ENCODE measurements around the gene TFF2. TPM values are rescaled to one million over a fixed set of nuclear protein-coding genes. Genes with fewer than 3 reads are reported as not detected.

Gene TFF2
- total RNA-seq, 6 experiments from 2014 or later, result not detected

DNA sequence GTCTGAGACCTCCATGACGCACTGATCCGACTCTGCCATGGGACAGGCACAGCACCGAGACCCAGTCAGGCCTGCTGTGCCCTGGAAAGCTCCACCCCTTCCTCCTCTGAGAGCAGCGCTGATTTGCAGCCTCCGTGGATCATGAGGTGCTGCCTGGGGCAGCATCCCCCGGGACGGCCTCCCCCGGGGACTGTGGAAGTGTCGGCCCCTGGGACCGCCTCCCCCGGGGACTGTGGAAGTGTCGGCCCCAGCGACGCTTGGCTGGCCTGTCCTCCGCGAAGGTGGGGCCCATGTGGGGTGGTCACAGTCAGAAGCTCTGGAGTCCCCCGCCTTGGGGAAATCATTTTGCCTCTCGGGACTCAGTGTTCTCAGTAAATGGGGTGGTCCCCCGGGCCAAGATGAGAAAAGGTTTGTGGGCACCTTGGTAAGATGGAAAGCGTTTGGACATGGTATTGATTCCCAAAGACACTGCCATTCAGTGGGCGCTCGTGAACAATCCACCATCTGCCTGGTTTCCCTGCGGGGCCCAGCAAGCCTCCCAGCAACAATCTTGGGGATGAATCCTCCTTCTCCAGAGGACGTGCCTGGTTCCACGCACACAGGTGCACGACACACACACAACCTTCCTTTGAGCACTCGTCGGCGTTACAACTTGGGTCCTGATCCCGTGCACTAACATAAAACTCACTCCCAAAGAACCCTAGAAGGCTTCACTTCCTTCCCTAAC, 3.0 kb downstream of the TFF2 start:
- H3K9me3 Mint-ChIP-seq, result peaks cover 62% of the 10 kb centered on the region
- TF ChIP-seq, protein P1, sequence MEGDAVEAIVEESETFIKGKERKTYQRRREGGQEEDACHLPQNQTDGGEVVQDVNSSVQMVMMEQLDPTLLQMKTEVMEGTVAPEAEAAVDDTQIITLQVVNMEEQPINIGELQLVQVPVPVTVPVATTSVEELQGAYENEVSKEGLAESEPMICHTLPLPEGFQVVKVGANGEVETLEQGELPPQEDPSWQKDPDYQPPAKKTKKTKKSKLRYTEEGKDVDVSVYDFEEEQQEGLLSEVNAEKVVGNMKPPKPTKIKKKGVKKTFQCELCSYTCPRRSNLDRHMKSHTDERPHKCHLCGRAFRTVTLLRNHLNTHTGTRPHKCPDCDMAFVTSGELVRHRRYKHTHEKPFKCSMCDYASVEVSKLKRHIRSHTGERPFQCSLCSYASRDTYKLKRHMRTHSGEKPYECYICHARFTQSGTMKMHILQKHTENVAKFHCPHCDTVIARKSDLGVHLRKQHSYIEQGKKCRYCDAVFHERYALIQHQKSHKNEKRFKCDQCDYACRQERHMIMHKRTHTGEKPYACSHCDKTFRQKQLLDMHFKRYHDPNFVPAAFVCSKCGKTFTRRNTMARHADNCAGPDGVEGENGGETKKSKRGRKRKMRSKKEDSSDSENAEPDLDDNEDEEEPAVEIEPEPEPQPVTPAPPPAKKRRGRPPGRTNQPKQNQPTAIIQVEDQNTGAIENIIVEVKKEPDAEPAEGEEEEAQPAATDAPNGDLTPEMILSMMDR (IDR thresholded peaks at IDR 0.05), result no peak
- no peak for DNase-seq
- no peaks in the 10 kb centered on the region for H3K4me1 Mint-ChIP-seq (ENCODE audit: low read depth)
- H3K27me3 Mint-ChIP-seq (ENCODE audit: insufficient read depth), result no peaks in the 10 kb centered on the region
- peaks cover 19% of the 10 kb centered on the region for H3K36me3 Mint-ChIP-seq (ENCODE audit: low read depth)
- no peak overlapping the region for H3K4me3 Mint-ChIP-seq
- no peak overlapping the region for H3K27ac Mint-ChIP-seq

DNA sequence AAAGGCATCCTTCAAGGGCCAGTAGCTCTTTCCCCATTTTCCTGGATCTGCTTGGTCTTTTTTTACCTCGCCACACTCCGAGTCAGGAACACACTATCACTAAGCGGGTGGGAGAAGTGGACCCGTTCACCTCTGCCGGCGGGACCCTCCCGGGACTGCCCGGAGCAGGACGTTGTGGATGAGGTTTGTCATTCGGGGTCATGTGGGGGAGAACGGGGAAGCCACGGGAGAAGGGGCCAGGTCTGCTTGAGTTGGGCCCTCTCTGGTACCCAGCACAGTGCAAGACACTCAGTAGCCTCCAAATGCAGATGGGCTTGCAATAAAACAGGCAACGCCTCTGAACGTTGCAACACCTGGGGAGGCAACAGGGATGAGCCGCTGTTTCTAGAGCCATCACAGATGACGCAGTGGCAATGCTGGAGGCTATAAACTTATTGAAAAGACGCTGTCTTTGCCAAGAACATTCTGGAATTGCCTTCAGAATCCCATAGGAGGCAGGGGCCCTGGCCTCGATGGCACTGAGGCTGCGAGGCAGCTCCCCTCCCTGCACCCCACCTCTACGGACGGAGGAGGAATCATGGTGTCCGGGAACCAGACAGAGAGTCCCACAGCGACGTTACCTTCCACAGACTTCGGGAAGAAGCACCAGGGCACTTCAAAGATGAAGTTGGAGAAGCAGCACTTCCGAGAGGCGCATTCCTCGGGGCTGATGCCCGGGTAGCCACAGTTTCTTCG, 3.8 kb downstream of the TFF2 start:
- Mint-ChIP-seq H3K4me1 (ENCODE audit: low read depth) (no peaks in the 10 kb centered on the region), H3K4me3 (no peak overlapping the region), H3K9me3 (peaks cover 58% of the 10 kb centered on the region), H3K27ac (no peak overlapping the region), H3K27me3 (ENCODE audit: insufficient read depth) (no peaks in the 10 kb centered on the region), H3K36me3 (ENCODE audit: low read depth) (peaks cover 12% of the 10 kb centered on the region; the same call in 1 of the 2 replicates)
- TF ChIP-seq, protein P1 (IDR thresholded peaks at IDR 0.05), result no peak
- DNase-seq, result no peak

DNA sequence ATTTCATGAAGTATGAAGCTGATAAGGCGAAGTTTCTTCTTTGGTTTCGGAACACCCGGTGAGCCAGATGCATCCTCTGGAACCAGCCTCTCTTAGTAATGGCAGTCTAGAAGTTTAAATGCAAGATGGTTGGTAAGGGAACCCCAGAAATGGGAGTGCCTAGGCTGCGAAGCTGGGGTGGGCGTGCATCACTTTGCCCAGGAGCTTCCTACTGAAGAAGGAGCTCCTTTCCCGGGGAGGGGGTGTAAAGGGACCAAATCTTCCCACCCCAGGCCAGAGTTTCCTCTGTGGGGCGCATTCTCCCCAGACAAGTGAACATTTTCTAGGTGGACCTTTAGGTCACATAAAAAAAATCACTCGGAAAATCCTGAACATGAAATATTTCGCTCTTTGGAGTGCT, 4.4 kb downstream of the TFF2 start:
- no peak for DNase-seq
- Mint-ChIP-seq H3K4me3 (no peak overlapping the region), H3K27me3 (ENCODE audit: insufficient read depth) (no peaks in the 10 kb centered on the region), H3K36me3 (ENCODE audit: low read depth) (peaks cover 12% of the 10 kb centered on the region; the same call in 1 of the 2 replicates), H3K27ac (no peak overlapping the region), H3K9me3 (peaks cover 56% of the 10 kb centered on the region), H3K4me1 (ENCODE audit: low read depth) (no peaks in the 10 kb centered on the region)
- TF ChIP-seq, protein P1 (IDR thresholded peaks at IDR 0.05), result no peak

DNA sequence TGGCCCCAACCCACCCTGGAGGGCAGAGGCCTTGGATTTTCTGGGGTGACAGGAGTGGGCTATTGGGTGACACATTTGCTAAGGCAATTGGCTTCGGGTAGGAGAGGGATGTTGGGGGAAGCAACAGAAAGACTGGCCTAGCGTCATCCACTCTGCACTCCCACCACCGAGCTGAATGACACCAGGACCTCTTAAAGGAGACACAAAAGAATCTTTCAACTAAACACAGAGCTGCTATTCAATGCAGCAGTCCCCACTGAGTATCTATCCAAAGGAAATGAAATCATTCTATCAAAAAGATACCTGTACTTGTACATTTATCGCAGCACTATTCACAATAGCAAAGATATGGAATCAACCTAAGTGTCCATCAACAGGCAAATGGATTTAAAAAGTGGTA, 6.2 kb downstream of the TFF2 start:
- no peak overlapping the region for H3K27ac Mint-ChIP-seq
- H3K27me3 Mint-ChIP-seq (ENCODE audit: insufficient read depth), result no peaks in the 10 kb centered on the region
- no peak for DNase-seq
- peaks cover 57% of the 10 kb centered on the region for H3K9me3 Mint-ChIP-seq
- H3K4me3 Mint-ChIP-seq, result no peak overlapping the region
- H3K36me3 Mint-ChIP-seq (ENCODE audit: low read depth), result peaks cover 15% of the 10 kb centered on the region; the same call in 1 of the 2 replicates
- TF ChIP-seq, protein P1 (IDR thresholded peaks at IDR 0.05), result no peak
- H3K4me1 Mint-ChIP-seq (ENCODE audit: low read depth), result no peaks in the 10 kb centered on the region

DNA sequence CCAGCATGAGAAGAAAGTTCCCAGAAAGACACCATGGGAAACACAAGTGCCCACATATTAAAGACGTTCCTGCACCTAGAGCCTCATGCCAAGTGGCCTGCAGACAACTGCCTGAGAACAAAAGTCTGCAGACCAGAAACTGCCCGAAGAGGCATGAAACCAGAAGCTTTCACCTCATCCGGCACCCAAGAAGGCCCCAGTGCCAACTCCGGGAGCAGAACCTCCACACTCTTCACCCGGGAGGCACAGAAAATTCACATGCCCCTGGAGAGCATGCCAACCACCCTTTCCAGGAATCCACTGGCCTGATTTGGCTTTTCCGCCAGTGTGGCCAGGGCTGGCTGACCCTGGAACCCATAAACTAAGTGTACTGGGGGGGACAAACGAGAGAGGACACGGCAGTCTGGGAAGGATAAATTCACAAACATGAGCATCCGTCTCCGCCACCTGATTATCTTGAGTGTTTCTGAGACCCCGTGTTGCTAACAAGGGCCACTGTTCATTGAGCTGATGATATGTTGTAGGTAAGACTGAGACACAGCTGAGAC, 6.8 kb downstream of the TFF2 start:
- Mint-ChIP-seq H3K9me3 (peaks cover 62% of the 10 kb centered on the region), H3K36me3 (ENCODE audit: low read depth) (peaks cover 15% of the 10 kb centered on the region; the same call in 1 of the 2 replicates), H3K27ac (no peak overlapping the region), H3K27me3 (ENCODE audit: insufficient read depth) (no peaks in the 10 kb centered on the region; the same call in 1 of the 2 replicates), H3K4me3 (no peak overlapping the region), H3K4me1 (ENCODE audit: low read depth) (no peaks in the 10 kb centered on the region)
- no peak for DNase-seq
- TF ChIP-seq, protein P1 (IDR thresholded peaks at IDR 0.05), result no peak

Measured in HFFc6 (cell line).